Measurements from ENCODE around the gene ADAMTSL3. TPM values are rescaled to one million over a fixed set of nuclear protein-coding genes. Genes with fewer than 3 reads are reported as not detected.

Gene ADAMTSL3
- total RNA-seq, 1 donor from 2014 or later = 0.67 TPM

GRCh38 chr15:83775738-83776137 lies 121.8 kb downstream of the ADAMTSL3 start:
- TF ChIP-seq, protein P1, sequence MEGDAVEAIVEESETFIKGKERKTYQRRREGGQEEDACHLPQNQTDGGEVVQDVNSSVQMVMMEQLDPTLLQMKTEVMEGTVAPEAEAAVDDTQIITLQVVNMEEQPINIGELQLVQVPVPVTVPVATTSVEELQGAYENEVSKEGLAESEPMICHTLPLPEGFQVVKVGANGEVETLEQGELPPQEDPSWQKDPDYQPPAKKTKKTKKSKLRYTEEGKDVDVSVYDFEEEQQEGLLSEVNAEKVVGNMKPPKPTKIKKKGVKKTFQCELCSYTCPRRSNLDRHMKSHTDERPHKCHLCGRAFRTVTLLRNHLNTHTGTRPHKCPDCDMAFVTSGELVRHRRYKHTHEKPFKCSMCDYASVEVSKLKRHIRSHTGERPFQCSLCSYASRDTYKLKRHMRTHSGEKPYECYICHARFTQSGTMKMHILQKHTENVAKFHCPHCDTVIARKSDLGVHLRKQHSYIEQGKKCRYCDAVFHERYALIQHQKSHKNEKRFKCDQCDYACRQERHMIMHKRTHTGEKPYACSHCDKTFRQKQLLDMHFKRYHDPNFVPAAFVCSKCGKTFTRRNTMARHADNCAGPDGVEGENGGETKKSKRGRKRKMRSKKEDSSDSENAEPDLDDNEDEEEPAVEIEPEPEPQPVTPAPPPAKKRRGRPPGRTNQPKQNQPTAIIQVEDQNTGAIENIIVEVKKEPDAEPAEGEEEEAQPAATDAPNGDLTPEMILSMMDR (IDR thresholded peaks at IDR 0.05; ENCODE audit: insufficient read depth, low read length, poor library complexity, severe bottlenecking) = no peak
- Histone ChIP-seq H3K4me3 (ENCODE audit: low read depth, low read length) (no peak overlapping the region), H3K27me3 (ENCODE audit: control insufficient read depth, insufficient read depth, low read length) (no peaks in the 10 kb centered on the region), H3K36me3 (ENCODE audit: control insufficient read depth, insufficient read depth, low read length) (no peaks in the 10 kb centered on the region)
- no peak for DNase-seq (ENCODE audit: low read depth)

DNA sequence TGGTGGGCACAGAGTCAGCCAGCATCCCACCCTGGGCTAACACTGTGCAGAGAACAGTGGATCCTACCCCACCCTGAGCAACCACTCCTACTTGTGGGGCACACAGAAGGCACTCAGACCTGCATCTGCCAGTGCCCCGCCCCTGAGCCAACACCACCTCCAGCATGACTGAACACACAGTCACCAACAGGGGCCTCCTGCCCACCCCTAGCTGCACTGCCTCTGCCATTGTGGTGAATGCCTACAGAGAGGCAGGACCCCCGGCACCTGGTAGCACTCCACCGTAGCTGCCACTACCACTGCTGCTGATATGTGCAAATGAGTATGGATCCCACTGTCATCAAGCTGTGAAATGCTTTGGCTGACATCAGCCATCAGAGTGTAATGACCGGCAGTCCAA lies 123.1 kb downstream of the ADAMTSL3 start:
- TF ChIP-seq, protein P1 (IDR thresholded peaks at IDR 0.05; ENCODE audit: insufficient read depth, low read length, poor library complexity, severe bottlenecking) = no peak
- no peak overlapping the region for H3K4me3 ChIP-seq (ENCODE audit: low read depth, low read length)
- H3K27me3 ChIP-seq (ENCODE audit: control insufficient read depth, insufficient read depth, low read length) = no peaks in the 10 kb centered on the region
- no peaks in the 10 kb centered on the region for H3K36me3 ChIP-seq (ENCODE audit: control insufficient read depth, insufficient read depth, low read length)
- no peak for DNase-seq (ENCODE audit: low read depth)

DNA sequence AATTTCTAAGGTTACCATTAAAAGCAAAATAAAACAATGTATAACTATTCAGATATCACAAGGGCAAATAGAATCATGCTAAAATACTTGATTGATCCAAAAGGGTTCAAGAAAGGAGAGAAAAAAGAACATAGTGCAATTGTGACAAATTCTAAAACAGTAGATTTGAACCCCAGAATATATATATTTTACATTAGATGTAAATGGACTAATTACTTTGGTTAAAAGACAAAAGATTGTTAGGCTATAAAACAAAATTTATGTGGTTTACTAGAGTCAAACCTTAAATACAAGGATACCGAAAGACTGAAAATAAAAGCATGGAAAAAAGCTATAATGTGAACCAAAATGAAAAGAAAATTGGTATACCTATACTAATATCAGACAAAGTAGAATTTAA lies 129.3 kb downstream of the ADAMTSL3 start:
- TF ChIP-seq, protein P1 (IDR thresholded peaks at IDR 0.05; ENCODE audit: insufficient read depth, low read length, poor library complexity, severe bottlenecking) = no peak
- Histone ChIP-seq H3K36me3 (ENCODE audit: control insufficient read depth, insufficient read depth, low read length) (no peaks in the 10 kb centered on the region), H3K27me3 (ENCODE audit: control insufficient read depth, insufficient read depth, low read length) (no peaks in the 10 kb centered on the region), H3K4me3 (ENCODE audit: low read depth, low read length) (no peak overlapping the region)
- no peak for DNase-seq (ENCODE audit: low read depth)

DNA sequence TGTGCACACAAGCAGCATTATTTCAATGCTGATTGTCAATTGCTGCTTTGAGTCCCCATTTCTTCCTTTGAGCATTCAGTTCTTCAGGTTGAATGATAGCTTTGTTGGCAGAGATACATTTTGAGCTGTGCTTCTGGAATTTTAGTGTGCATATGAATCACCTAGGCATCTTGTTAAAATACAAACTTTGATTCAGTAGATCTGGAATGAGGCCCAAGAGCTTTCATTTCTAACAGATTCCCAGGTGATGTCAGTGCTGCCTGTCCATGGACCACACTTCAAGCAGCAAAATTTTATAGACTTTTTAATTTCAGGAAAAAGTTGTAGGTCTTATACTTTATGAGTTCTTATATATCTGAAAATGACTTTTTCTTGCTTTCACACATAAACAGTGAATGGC lies 131.1 kb downstream of the ADAMTSL3 start:
- no peak overlapping the region for H3K4me3 ChIP-seq (ENCODE audit: low read depth, low read length)
- H3K27me3 ChIP-seq (ENCODE audit: control insufficient read depth, insufficient read depth, low read length) = no peaks in the 10 kb centered on the region
- peak; percentile 78 for DNase-seq (ENCODE audit: low read depth)
- no peaks in the 10 kb centered on the region for H3K36me3 ChIP-seq (ENCODE audit: control insufficient read depth, insufficient read depth, low read length)
- TF ChIP-seq, protein P1 (IDR thresholded peaks at IDR 0.05; ENCODE audit: insufficient read depth, low read length, poor library complexity, severe bottlenecking) = no peak

- no peak overlapping the region for H3K4me3 ChIP-seq (ENCODE audit: low read depth, low read length)
- TF ChIP-seq, protein P1 (IDR thresholded peaks at IDR 0.05; ENCODE audit: insufficient read depth, low read length, poor library complexity, severe bottlenecking) = no peak
- no peaks in the 10 kb centered on the region for H3K36me3 ChIP-seq (ENCODE audit: control insufficient read depth, insufficient read depth, low read length)
- H3K27me3 ChIP-seq (ENCODE audit: control insufficient read depth, insufficient read depth, low read length) = no peaks in the 10 kb centered on the region
- DNase-seq (ENCODE audit: low read depth) = no peak
Observed at GRCh38 chr15:83786336-83786735, 132.4 kb downstream of the ADAMTSL3 start.

DNA sequence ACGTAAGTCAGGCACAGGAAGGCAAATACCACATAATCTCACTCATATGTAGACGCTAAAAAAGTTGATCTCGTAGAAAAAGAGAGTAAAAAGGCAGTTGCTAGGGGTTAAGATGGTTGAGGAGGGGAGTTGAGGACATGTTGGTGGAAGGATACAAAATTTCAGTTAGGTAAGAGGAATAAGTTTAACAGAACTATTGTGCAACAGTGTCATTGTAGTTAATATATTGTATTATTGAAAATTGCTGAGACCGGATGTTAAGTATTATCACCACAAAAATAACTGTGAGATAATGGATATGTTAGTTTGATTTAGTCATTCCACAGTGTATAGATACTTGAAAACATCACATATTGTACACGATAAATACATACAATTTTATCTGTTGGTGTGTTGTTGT lies 139.1 kb downstream of the ADAMTSL3 start:
- no peak overlapping the region for H3K4me3 ChIP-seq (ENCODE audit: low read depth, low read length)

More for the DNA sequence above, 139.1 kb downstream of the ADAMTSL3 start:
- TF ChIP-seq, protein P1 (IDR thresholded peaks at IDR 0.05; ENCODE audit: insufficient read depth, low read length, poor library complexity, severe bottlenecking) = no peak
- H3K36me3 ChIP-seq (ENCODE audit: control insufficient read depth, insufficient read depth, low read length) = no peaks in the 10 kb centered on the region
- DNase-seq (ENCODE audit: low read depth) = no peak
- no peaks in the 10 kb centered on the region for H3K27me3 ChIP-seq (ENCODE audit: control insufficient read depth, insufficient read depth, low read length)
